Esophagus squamous epithelium (tissue), 4 donors: ENCODE results near the gene FGD4.

Experiments used
- CTCF ChIP-seq, 6 experiments: fragments of 450-650 bp in 4 of 6; fragments of 200-600 bp in 2 of 6; sonication (generic) in 2 of 6; IDR thresholded peaks; one replicate each; pipeline ENCODE4 v1.5.1; 2016 to 2019; ENCODE audit warnings: antibody characterized with exemption in 6 of 6, mild to moderate bottlenecking in 4 of 6, moderate library complexity in 4 of 6
- POLR2A ChIP-seq, 4 donors: fragments of 450-650 bp; IDR thresholded peaks; one replicate each; pipeline ENCODE4 v1.6.1; 2017; ENCODE audit warnings: antibody characterized with exemption in 4 of 4, mild to moderate bottlenecking in 4 of 4, moderate library complexity in 3 of 4

DNA sequence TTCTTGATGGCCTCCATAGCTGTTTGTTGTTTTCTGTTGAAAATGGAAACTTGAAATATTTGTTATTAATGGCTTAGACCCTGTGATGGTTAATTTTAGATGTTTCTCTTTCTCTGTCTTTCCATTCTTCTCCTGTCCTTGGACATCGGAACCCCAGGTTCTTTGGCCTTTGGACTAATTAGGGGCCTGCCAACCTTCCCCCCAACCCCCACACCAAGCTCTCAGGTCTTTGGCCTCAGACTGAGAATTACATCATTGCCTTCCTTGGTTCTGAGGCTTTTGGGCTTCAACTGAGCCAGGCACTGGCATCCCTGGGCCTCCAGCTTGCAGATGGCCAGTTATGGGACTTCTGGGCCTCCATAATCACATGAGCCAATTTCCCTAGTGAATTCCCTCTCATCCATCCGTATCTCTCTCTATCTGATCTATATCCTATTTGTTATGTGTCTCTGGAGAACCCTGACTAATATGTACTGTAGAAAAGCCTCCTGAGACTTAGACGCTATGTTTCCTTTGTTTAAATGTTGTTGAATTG lies 71.6 kb downstream of the FGD4 start:
- TF ChIP-seq CTCF (IDR thresholded peaks at IDR 0.05): no peak
- TF ChIP-seq POLR2A (IDR thresholded peaks at IDR 0.05): no peak
